HEK293T (cell line): ENCODE data around the gene DDX20.

ENCODE experiments used
- ARNT ChIP-seq: fragments of 450-650 bp; IDR thresholded peaks from 2 replicates; pipeline ENCODE4 v1.6.1; 2017; ENCODE audit warnings: mild to moderate bottlenecking
- BHLHE40 ChIP-seq: fragments of 450-650 bp; IDR thresholded peaks from 2 replicates; pipeline ENCODE4 v1.6.1; 2016; ENCODE audit warnings: mild to moderate bottlenecking, moderate library complexity, borderline replicate concordance
- FOXA1 ChIP-seq: fragments of 450-650 bp; IDR thresholded peaks from 2 replicates; pipeline ENCODE4 v1.6.1; 2016; ENCODE audit warnings: mild to moderate bottlenecking
- FOXM1 ChIP-seq: fragments of 450-650 bp; IDR thresholded peaks from 2 replicates; pipeline ENCODE4 v1.6.1; 2017; ENCODE audit warnings: mild to moderate bottlenecking, borderline replicate concordance
- HDGF ChIP-seq: fragments of 450-650 bp; IDR thresholded peaks from 2 replicates; pipeline ENCODE4 v1.6.1; 2017; ENCODE audit warnings: antibody characterized with exemption, borderline replicate concordance
- SP1 ChIP-seq: fragments of 450-650 bp; IDR thresholded peaks from 2 replicates; pipeline ENCODE4 v1.6.1; 2017
- SUZ12 ChIP-seq: fragments of 450-650 bp; IDR thresholded peaks from 2 replicates; pipeline ENCODE4 v1.6.1; 2016; ENCODE audit warnings: mild to moderate bottlenecking
- TARDBP ChIP-seq: fragments of 450-650 bp; IDR thresholded peaks from 2 replicates; pipeline ENCODE4 v1.6.1; 2016
- TF ChIP-seq, protein P1 (sequence below): fragments of 450-650 bp; IDR thresholded peaks from 2 replicates; pipeline ENCODE4 v1.6.1; 2016

DNA sequence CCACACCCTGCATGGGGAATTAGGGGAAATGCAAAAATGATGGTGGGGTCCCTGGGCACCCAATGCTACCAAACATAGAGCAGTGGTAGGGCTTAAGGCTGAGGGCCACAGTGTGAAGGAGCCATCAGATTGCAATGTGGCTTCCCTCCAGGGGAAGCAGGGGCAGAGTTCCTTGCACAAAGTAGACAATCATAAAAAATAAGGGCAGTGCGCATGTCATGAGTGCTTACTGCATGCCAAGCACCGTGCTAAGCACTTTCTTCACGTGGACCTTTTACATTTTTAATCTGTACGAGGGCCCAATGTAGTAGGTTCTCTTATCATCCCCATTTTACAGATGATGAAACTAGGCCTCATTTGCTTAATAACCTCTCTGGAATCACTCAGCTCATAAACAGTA lies 56.6 kb downstream of the DDX20 start:
- TF ChIP-seq FOXA1 (no peak), FOXM1 (no peak), ARNT (no peak), HDGF (no peak), BHLHE40 (no peak), TARDBP (no peak), SUZ12 (no peak), SP1 (no peak)
- TF ChIP-seq, protein P1, sequence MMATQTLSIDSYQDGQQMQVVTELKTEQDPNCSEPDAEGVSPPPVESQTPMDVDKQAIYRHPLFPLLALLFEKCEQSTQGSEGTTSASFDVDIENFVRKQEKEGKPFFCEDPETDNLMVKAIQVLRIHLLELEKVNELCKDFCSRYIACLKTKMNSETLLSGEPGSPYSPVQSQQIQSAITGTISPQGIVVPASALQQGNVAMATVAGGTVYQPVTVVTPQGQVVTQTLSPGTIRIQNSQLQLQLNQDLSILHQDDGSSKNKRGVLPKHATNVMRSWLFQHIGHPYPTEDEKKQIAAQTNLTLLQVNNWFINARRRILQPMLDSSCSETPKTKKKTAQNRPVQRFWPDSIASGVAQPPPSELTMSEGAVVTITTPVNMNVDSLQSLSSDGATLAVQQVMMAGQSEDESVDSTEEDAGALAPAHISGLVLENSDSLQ: no peak
